PFSK-1 (cell line): Measurements from ENCODE around the gene EXOC4.

Experiments
- FOXP2 ChIP-seq: optimal IDR thresholded peaks from 2 replicates; pipeline ENCODE3; 2011; ENCODE audit warnings: borderline replicate concordance, control low read depth, inconsistent platforms; ENCODE audit not compliant: insufficient read depth; ENCODE audit errors: extremely low read length, extremely low read depth
- POLR2AphosphoS5 ChIP-seq: IDR thresholded peaks from 2 replicates; pipeline ENCODE4 v1.6.1; 2012; ENCODE audit warnings: low read depth, mild to moderate bottlenecking, control low read depth, low read length, moderate library complexity
- SIN3A ChIP-seq: IDR thresholded peaks from 2 replicates; pipeline ENCODE4 v1.6.1; 2012; ENCODE audit warnings: mild to moderate bottlenecking, low read length, moderate library complexity, borderline replicate concordance; ENCODE audit not compliant: insufficient read depth
- TAF1 ChIP-seq: IDR thresholded peaks from 2 replicates; pipeline ENCODE4 v1.6.1; 2012; ENCODE audit warnings: low read length, control low read depth, borderline replicate concordance; ENCODE audit not compliant: insufficient read depth
- TF ChIP-seq, protein P1 (sequence below), 2 experiments: IDR thresholded peaks; 2 replicates each; pipeline versions ENCODE4 v1.6.1 to v1.8.0; 2011 to 2012; ENCODE audit warnings: low read depth in 2 of 2, low read length in 2 of 2, control low read depth in 1 of 2, inconsistent platforms in 1 of 2, mild to moderate bottlenecking in 1 of 2, moderate library complexity in 1 of 2; ENCODE audit not compliant: insufficient read depth in 1 of 2

The EXOC4 gene

DNA sequence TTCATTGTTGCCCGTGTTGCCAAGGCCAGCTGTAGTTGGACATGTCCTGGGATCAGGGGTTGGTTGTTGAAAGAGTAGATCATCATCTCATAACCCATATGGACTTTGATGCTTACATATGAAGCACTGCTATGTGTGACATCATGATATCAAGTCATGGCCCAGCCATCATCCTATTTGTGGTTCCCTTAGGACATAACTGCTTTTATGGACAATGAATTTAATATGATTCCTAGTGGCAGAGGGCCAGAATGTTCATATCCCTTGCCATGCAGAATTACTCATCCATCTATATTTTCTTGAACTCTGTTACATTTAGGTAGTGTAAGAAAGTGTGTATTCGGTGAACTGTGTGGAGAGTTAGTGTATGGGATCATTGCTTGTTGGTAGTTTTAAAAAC lies 530.4 kb downstream of the EXOC4 start:
- TF ChIP-seq SIN3A = no peak

DNA sequence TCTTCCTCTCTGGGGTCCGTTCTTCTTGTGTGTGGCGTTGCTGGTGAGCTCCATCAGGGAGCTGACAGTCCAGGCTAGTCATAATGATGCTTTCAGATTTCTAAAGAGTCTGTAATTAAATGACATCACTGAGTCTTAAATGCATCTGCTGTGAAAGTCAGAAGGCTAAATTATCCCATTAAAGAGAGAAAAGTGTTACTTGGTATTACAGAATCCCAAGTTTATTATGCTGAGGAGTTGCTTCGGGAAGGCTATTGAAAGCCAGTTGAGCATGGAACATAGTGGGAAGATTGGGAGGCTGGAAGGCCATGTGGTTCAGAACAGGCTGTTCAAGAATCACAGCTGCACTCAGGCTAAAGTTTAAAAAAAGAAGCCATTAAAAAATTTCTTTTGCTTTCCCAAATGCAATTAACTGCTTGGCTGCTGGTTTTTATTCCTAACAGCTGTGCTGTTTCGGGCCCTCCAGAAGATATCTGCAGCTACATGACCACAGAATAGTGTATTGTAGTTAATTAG lies 531.7 kb downstream of the EXOC4 start:
- no peak for TF ChIP-seq SIN3A
- TF ChIP-seq FOXP2 = no peak
- TF ChIP-seq, protein P1, sequence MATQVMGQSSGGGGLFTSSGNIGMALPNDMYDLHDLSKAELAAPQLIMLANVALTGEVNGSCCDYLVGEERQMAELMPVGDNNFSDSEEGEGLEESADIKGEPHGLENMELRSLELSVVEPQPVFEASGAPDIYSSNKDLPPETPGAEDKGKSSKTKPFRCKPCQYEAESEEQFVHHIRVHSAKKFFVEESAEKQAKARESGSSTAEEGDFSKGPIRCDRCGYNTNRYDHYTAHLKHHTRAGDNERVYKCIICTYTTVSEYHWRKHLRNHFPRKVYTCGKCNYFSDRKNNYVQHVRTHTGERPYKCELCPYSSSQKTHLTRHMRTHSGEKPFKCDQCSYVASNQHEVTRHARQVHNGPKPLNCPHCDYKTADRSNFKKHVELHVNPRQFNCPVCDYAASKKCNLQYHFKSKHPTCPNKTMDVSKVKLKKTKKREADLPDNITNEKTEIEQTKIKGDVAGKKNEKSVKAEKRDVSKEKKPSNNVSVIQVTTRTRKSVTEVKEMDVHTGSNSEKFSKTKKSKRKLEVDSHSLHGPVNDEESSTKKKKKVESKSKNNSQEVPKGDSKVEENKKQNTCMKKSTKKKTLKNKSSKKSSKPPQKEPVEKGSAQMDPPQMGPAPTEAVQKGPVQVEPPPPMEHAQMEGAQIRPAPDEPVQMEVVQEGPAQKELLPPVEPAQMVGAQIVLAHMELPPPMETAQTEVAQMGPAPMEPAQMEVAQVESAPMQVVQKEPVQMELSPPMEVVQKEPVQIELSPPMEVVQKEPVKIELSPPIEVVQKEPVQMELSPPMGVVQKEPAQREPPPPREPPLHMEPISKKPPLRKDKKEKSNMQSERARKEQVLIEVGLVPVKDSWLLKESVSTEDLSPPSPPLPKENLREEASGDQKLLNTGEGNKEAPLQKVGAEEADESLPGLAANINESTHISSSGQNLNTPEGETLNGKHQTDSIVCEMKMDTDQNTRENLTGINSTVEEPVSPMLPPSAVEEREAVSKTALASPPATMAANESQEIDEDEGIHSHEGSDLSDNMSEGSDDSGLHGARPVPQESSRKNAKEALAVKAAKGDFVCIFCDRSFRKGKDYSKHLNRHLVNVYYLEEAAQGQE (IDR thresholded peaks at IDR 0.05; ENCODE audit: insufficient read depth in 1 of 2, low read depth in 2 of 2, low read length in 2 of 2) = no peak

DNA sequence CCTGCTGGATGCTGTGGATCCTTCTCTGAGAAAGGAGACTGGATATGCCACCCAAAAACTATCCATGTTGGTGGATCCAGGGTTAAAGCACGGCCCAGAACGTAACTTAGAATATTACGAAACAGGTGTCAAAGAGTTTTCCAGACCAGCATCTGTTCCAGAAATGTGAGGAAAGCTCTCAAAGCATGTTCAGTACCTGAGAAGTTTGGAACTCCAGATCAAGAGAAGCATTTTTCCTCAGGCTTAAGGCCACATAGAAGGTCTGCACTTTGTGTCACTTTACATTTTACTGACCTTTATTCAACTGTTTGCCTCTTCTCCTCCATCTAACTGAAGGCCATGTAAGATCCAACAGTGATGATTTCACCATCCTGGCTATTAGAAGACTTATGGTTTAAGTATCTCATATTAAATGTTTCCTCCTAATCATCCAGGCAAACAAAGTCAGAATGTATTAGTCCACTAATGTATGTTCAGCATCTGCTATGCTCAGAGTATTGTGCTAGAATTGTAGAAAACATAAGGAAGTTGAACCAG lies 533.6 kb downstream of the EXOC4 start:
- no peak for TF ChIP-seq POLR2AphosphoS5
- TF ChIP-seq TAF1 = no peak
- TF ChIP-seq, protein P1 (IDR thresholded peaks at IDR 0.05; ENCODE audit: insufficient read depth in 1 of 2, low read depth in 2 of 2, low read length in 2 of 2) = no peak
- no peak for TF ChIP-seq SIN3A
- TF ChIP-seq FOXP2 = no peak

DNA sequence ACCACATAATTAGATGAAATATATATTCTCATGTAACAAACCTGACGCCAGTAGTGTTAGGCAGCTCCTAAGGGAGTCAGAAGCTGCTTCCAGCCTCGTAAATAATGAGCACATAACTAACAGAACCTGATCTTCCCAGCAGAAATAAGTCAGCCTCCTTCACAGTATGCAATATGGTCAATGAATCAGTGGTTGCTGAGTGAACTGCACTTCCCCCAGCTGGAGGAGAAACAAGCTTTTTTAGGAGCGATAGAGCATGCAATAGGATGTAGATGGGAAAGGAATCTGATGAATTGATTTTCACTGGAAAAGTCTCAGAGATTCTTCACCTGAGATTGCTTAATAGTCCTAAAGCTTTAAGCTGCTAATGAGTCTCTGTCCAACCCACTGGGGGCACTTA lies 537.1 kb downstream of the EXOC4 start:
- no peak for TF ChIP-seq POLR2AphosphoS5
- TF ChIP-seq, protein P1 (IDR thresholded peaks at IDR 0.05; ENCODE audit: insufficient read depth in 1 of 2, low read depth in 2 of 2, low read length in 2 of 2) = no peak
- no peak for TF ChIP-seq TAF1
- TF ChIP-seq FOXP2 = no peak
- TF ChIP-seq SIN3A = no peak

DNA sequence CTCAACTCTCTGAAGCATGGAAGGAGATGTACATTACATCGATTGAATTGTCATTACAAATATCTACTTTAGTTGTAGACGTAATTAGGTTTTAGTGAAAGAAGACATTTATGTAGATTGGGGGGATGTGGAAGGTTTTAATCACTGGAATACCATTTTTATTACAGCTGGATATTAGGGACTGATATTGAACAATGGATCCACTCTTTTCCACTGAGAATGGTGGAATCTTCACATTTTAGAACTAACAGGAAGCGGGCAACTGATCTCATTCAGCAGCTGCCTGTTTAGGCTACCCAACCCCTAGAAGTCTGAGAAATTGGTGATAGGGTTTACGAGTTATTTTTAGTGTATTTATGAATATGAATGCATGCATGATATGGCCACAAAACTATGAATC lies 538.0 kb downstream of the EXOC4 start:
- TF ChIP-seq, protein P1 (IDR thresholded peaks at IDR 0.05; ENCODE audit: insufficient read depth in 1 of 2, low read depth in 2 of 2, low read length in 2 of 2) = no peak
- no peak for TF ChIP-seq SIN3A
- TF ChIP-seq FOXP2 = no peak
- TF ChIP-seq POLR2AphosphoS5 = no peak
- TF ChIP-seq TAF1 = no peak
